Limb (tissue), 2 donors: ENCODE measurements around the gene OASL.
"Not testable (repeated sequence)": the region's sequence is repeated elsewhere in the genome, so short reads cannot be mapped to it uniquely, and the experiment has no call there.

Experiments used
- DNase-seq, 2 donors: peaks; one replicate each; pipeline ENCODE4 v3.0.0-alpha.2; 2016; ENCODE audit errors: extremely low spot score in 2 of 2

Gene OASL

GRCh38 chr12:121059031-121059898, 20.2 kb upstream of the OASL start:
- no peak for DNase-seq

- no peak for DNase-seq
Observed at GRCh38 chr12:121057794-121058193, 18.7 kb upstream of the OASL start.

- DNase-seq = no peak
Observed at GRCh38 chr12:121053706-121054105, 14.7 kb upstream of the OASL start.

- no peak for DNase-seq
Observed at GRCh38 chr12:121050725-121051124, 11.7 kb upstream of the OASL start.

- DNase-seq = no peak
Observed at GRCh38 chr12:121048442-121048841, 9.4 kb upstream of the OASL start.

- DNase-seq = not testable (repeated sequence)
Observed at GRCh38 chr12:121047400-121047799, 8.4 kb upstream of the OASL start.

- DNase-seq = no peak
Observed at GRCh38 chr12:121043067-121043466, 4.0 kb upstream of the OASL start.

- no peak for DNase-seq
Observed at GRCh38 chr12:121036810-121037326, 2.2 kb downstream of the OASL start.

- no peak for DNase-seq
Observed at GRCh38 chr12:121034616-121035305, 4.3 kb downstream of the OASL start.

- no peak for DNase-seq
Observed at GRCh38 chr12:121033625-121034349, 5.3 kb downstream of the OASL start.

- DNase-seq = no peak
Observed at GRCh38 chr12:121030576-121031212, 8.4 kb downstream of the OASL start.

- no peak for DNase-seq
Observed at GRCh38 chr12:121026274-121027045, 12.6 kb downstream of the OASL start.

- DNase-seq = no peak
Observed at GRCh38 chr12:121025442-121026226, 13.4 kb downstream of the OASL start.

- no peak for DNase-seq
Observed at GRCh38 chr12:121023799-121024198, 15.2 kb downstream of the OASL start.

- no peak for DNase-seq
Observed at GRCh38 chr12:121022713-121023112, 16.3 kb downstream of the OASL start.

- DNase-seq = no peak
Observed at GRCh38 chr12:121021754-121022153, 17.3 kb downstream of the OASL start.

- DNase-seq = no peak
Observed at GRCh38 chr12:121018860-121019617, 20.0 kb downstream of the OASL start.

GRCh38 chr12:121017966-121018491, 21.0 kb downstream of the OASL start:
- no peak for DNase-seq
